Renal cortex interstitium (tissue), 15 donors: ENCODE data around the gene ATXN7. TPM values are rescaled to one million over a fixed set of nuclear protein-coding genes. Genes with fewer than 3 reads are reported as not detected.

Experiments used
- DNase-seq, 11 donors: peaks; one replicate each; pipeline ENCODE4 v3.0.0-alpha.2; 2013; ENCODE audit warnings: low read depth in 9 of 11, low spot score in 4 of 11; ENCODE audit errors: extremely low read depth in 1 of 11
- long read RNA-seq, 16 experiments: transcript quantifications; one replicate each; lab custom pipeline, GENCODE V29; 2026
- polyA plus RNA-seq, 3 donors: library from polyadenylated mRNA; unstranded; fragments of 120-200 nt; gene quantifications; one replicate each; pipeline ENCODE4 v1.2.1, GENCODE V29; 2013; ENCODE audit not compliant: insufficient read length in 3 of 3

Gene ATXN7
- 10 to 100 TPM; 15.8 to 34.3 (median 16.6) TPM for polyA plus RNA-seq
- long read RNA-seq, donor 1, partial matches to known transcripts, result 0 of 3 reads
- long read RNA-seq, donor 1, other reads (novel, unspliced or antisense), result 0 of 3 reads
- long read RNA-seq, donor 2, partial matches to known transcripts, result 0 of 4 reads
- long read RNA-seq, donor 2, other reads (novel, unspliced or antisense), result 0 of 4 reads
- long read RNA-seq, donor 3, transcript ATXN7-211 (1 exons, 3,268 nt), result major isoform, 5 of 6 reads
- long read RNA-seq, donor 3, partial matches to known transcripts, result 0 of 6 reads
- long read RNA-seq, donor 3, other reads (novel, unspliced or antisense), result 0 of 6 reads
- long read RNA-seq, donor 4, transcript ATXN7-211 (1 exons, 3,268 nt), result major isoform, 6 of 10 reads
- long read RNA-seq, donor 4, partial matches to known transcripts, result 0 of 10 reads
- long read RNA-seq, donor 4, other reads (novel, unspliced or antisense), result 0 of 10 reads
- long read RNA-seq, donor 5, result 0 reads
- long read RNA-seq, donor 6, transcript ATXN7-211 (1 exons, 3,268 nt), result major isoform, 11 of 13 reads
- long read RNA-seq, donor 6, partial matches to known transcripts, result 0 of 13 reads
- long read RNA-seq, donor 6, other reads (novel, unspliced or antisense), result 0 of 13 reads
- long read RNA-seq, donor 7, transcript ATXN7-211 (1 exons, 3,268 nt), result major isoform, 9 of 9 reads
- long read RNA-seq, donor 7, partial matches to known transcripts, result 0 of 9 reads
- long read RNA-seq, donor 7, other reads (novel, unspliced or antisense), result 0 of 9 reads
- long read RNA-seq, donor 8, transcript ATXN7-211 (1 exons, 3,268 nt), result major isoform, 14 of 14 reads
- long read RNA-seq, donor 8, partial matches to known transcripts, result 0 of 14 reads
- long read RNA-seq, donor 8, other reads (novel, unspliced or antisense), result 0 of 14 reads
- long read RNA-seq, donor 9, result 0 reads
- long read RNA-seq, donor 10, partial matches to known transcripts, result 0 of 3 reads
- long read RNA-seq, donor 10, other reads (novel, unspliced or antisense), result 0 of 3 reads
- long read RNA-seq, donor 11, result 0 reads
- long read RNA-seq, donor 12, partial matches to known transcripts, result 0 of 1 reads
- long read RNA-seq, donor 12, other reads (novel, unspliced or antisense), result 0 of 1 reads
- long read RNA-seq, donor 13, transcript ATXN7-211 (1 exons, 3,268 nt), result major isoform, 5 of 9 reads
- long read RNA-seq, donor 13, partial matches to known transcripts, result 0 of 9 reads
- long read RNA-seq, donor 13, other reads (novel, unspliced or antisense), result 0 of 9 reads
- long read RNA-seq, donor 14, partial matches to known transcripts, result 0 of 1 reads
- long read RNA-seq, donor 14, other reads (novel, unspliced or antisense), result 0 of 1 reads
- long read RNA-seq, donor 15, transcript ATXN7-211 (1 exons, 3,268 nt), result major isoform, 5 of 5 reads
- long read RNA-seq, donor 15, partial matches to known transcripts, result 0 of 5 reads
- long read RNA-seq, donor 15, other reads (novel, unspliced or antisense), result 0 of 5 reads
- long read RNA-seq, donor 16, transcript ATXN7-211 (1 exons, 3,268 nt), result major isoform, 12 of 25 reads
- long read RNA-seq, donor 16, partial matches to known transcripts, result 8 of 25 reads
- long read RNA-seq, donor 16, other reads (novel, unspliced or antisense), result 0 of 25 reads

GRCh38 chr3:63863150-63864007 lies at the start of gene ATXN7, which contains the start of gene THOC7:
TSS of gene ATXN7 (plus strand) at chr3:63863867. CDS start at chr3:63912599, 48,732 bp downstream.
TSS of gene THOC7 (minus strand) at chr3:63863805. CDS start at chr3:63863790, 15 bp downstream.
- DNase-seq, result peak in 4 of 11 donors; percentile 33 to 65 (median 52)

- DNase-seq, result no peak
Observed at GRCh38 chr3:63814237-63814636, 49.4 kb upstream of the ATXN7 start.

- no peak for DNase-seq
Observed at GRCh38 chr3:63817225-63817624, 46.4 kb upstream of the ATXN7 start.

GRCh38 chr3:63818282-63819150 lies 45.2 kb upstream of the ATXN7 start:
- DNase-seq, result peak; percentile 24 to 61 (median 42)

GRCh38 chr3:63819151-63819398 lies 44.6 kb upstream of the ATXN7 start, which contains the start of gene C3orf49:
TSS of gene C3orf49 (plus strand) at chr3:63819299. CDS start at chr3:63819472, 173 bp downstream.
- DNase-seq, result no peak

GRCh38 chr3:63824309-63824708 lies 39.4 kb upstream of the ATXN7 start:
- DNase-seq, result no peak

- DNase-seq, result no peak
Observed at GRCh38 chr3:63830526-63830925, 33.1 kb upstream of the ATXN7 start.

GRCh38 chr3:63832395-63832794 lies 31.3 kb upstream of the ATXN7 start:
- DNase-seq, result no peak

- no peak for DNase-seq
Observed at GRCh38 chr3:63841704-63842103, 22.0 kb upstream of the ATXN7 start.

- no peak for DNase-seq
Observed at GRCh38 chr3:63842127-63842526, 21.5 kb upstream of the ATXN7 start.

- no peak for DNase-seq
Observed at GRCh38 chr3:63845215-63845614, 18.5 kb upstream of the ATXN7 start.

- DNase-seq, result no peak
Observed at GRCh38 chr3:63847718-63848450, 15.8 kb upstream of the ATXN7 start.

- no peak for DNase-seq
Observed at GRCh38 chr3:63849175-63849574, 14.5 kb upstream of the ATXN7 start.

GRCh38 chr3:63851287-63851686 lies 12.4 kb upstream of the ATXN7 start:
- DNase-seq, result no peak

- no peak for DNase-seq
Observed at GRCh38 chr3:63853106-63853505, 10.6 kb upstream of the ATXN7 start.

GRCh38 chr3:63855333-63855940 lies 8.2 kb upstream of the ATXN7 start:
- no peak for DNase-seq
